K562 (cell line): ENCODE results near the gene CECR2. TPM values are rescaled to one million over a fixed set of nuclear protein-coding genes. Genes with fewer than 3 reads are reported as not detected.

Experiments used
- ATAC-seq: fragments of 200-7000 bp; cut with Tn5 transposase; 3 replicates; pipeline ENCODE4 v1.9.1; 2020; ENCODE audit warnings: moderate library complexity
- BruUV-seq: library from RNA; stranded (reverse); fragments of 400-500 nt; replicated peaks from 2 replicates; lab custom pipeline; 2021; lab: Mats Ljungman, UMichigan
- CTCF ChIA-PET: fragments of 300-600 bp; formaldehyde crosslinking; extraction: SDS; loops from one replicate; lab custom pipeline; 2021; ENCODE audit warnings: low intra/inter-chr PET ratio; lab: Yijun Ruan, JAX
- POLR2A ChIA-PET: fragments of 300-600, 350-650 bp; sonication (Branson Sonifier 250); formaldehyde crosslinking; extraction: SDS; loops from one replicate; lab custom pipeline; 2021; ENCODE audit warnings: antibody characterized with exemption, inconsistent platforms; lab: Yijun Ruan, JAX
- DNase-seq, 4 experiments: peaks; one replicate each; pipeline versions ENCODE4 v3.0.0 to v3.0.0-alpha.2; 2011 to 2018; ENCODE audit warnings: low spot score in 3 of 4, mixed read lengths in 3 of 4; ENCODE audit errors: extremely low read depth in 1 of 4
- FAIRE-seq: peaks from 2 replicates; lab custom pipeline; 2011; peaks lifted over from hg19 to GRCh38; lab: Jason Lieb, UNC
- H2AFZ ChIP-seq: 2 replicates; pipeline ENCODE4 v1.6.0; 2011; ENCODE audit warnings: low read depth, low read length, control low read depth, inconsistent platforms
- H3K27ac ChIP-seq: fragments of 200-600 bp; 3 replicates; pipeline ENCODE4 v1.8.0; 2011; ENCODE audit warnings: low read depth, mild to moderate bottlenecking, control low read depth, inconsistent platforms, low read length, moderate library complexity, mixed read lengths; ENCODE audit errors: extremely low read depth
- H3K27me3 ChIP-seq, 2 experiments: fragments of 300-600 bp in 1 of 2; 2 replicates in 1 of 2; 3 replicates in 1 of 2; pipeline versions ENCODE4 v1.6.0 to v1.8.0; 2011; ENCODE audit warnings: inconsistent platforms in 2 of 2, low read length in 2 of 2, mild to moderate bottlenecking in 1 of 2, mixed read lengths in 1 of 2, moderate library complexity in 1 of 2; ENCODE audit not compliant: control insufficient read depth in 2 of 2, insufficient read depth in 2 of 2
- H3K36me3 ChIP-seq: fragments of 300-600 bp; 3 replicates; pipeline ENCODE4 v1.8.0; 2011; ENCODE audit warnings: mild to moderate bottlenecking, low read length, inconsistent platforms; ENCODE audit not compliant: control insufficient read depth, insufficient read depth
- H3K4me1 ChIP-seq, 2 experiments: fragments of 200-600 bp in 1 of 2; replicated peaks in 1 of 2; 2 replicates in 1 of 2; 3 replicates in 1 of 2; pipeline versions ENCODE4 v1.5.1 to v1.8.0; 2011; ENCODE audit warnings: inconsistent platforms in 2 of 2, low read length in 2 of 2, mild to moderate bottlenecking in 1 of 2, mixed read lengths in 1 of 2, moderate library complexity in 1 of 2; ENCODE audit not compliant: control insufficient read depth in 2 of 2, insufficient read depth in 2 of 2
- H3K4me2 ChIP-seq: 2 replicates; pipeline ENCODE4 v1.6.1; 2011; ENCODE audit warnings: low read length, control low read depth, inconsistent platforms, mixed read lengths; ENCODE audit not compliant: insufficient read depth
- H3K4me3 ChIP-seq: fragments of 200-600 bp; sonication (generic), shearing (Covaris generic); 2 replicates; pipeline ENCODE4 v1.5.1; 2016; ENCODE audit warnings: control low read depth, inconsistent platforms
- H3K79me2 ChIP-seq: fragments of 200-600 bp; 3 replicates; pipeline ENCODE4 v1.8.0; 2011; ENCODE audit warnings: low read length, inconsistent platforms; ENCODE audit not compliant: control insufficient read depth, insufficient read depth
- H3K9ac ChIP-seq, 2 experiments: 2 replicates each; pipeline versions ENCODE4 v1.6.0 to v1.6.1; 2011; ENCODE audit warnings: low read depth in 2 of 2, low read length in 2 of 2, control low read depth in 1 of 2, inconsistent platforms in 1 of 2, mild to moderate bottlenecking in 1 of 2, mixed read lengths in 1 of 2; ENCODE audit not compliant: insufficient read depth in 1 of 2
- H3K9me1 ChIP-seq: one replicate; pipeline ENCODE4 v1.6.0; 2011; ENCODE audit warnings: inconsistent platforms, mild to moderate bottlenecking, low read length, moderate library complexity; ENCODE audit not compliant: control insufficient read depth, insufficient read depth
- H3K9me3 ChIP-seq: replicated peaks from 2 replicates; pipeline ENCODE4 v1.5.1; 2011; ENCODE audit warnings: low read depth, low read length, inconsistent platforms; ENCODE audit not compliant: control insufficient read depth, insufficient read depth
- H4K20me1 ChIP-seq: replicated peaks from 2 replicates; pipeline ENCODE4 v1.6.1; 2011; ENCODE audit warnings: low read length, inconsistent platforms, mixed read lengths; ENCODE audit not compliant: control insufficient read depth, insufficient read depth
- BRF2 ChIP-seq: IDR thresholded peaks from 3 replicates; pipeline ENCODE4 v1.6.1; 2011; ENCODE audit warnings: borderline replicate concordance, mild to moderate bottlenecking; ENCODE audit not compliant: insufficient read length, insufficient read depth
- LARP7 ChIP-seq: fragments of 450-650 bp; IDR thresholded peaks from 2 replicates; pipeline ENCODE4 v1.6.1; 2016
- MAFG ChIP-seq: fragments of 450-650 bp; conservative IDR thresholded peaks from 2 replicates; pipeline ENCODE4 v1.6.1; 2016; ENCODE audit warnings: missing genetic modification characterization, missing compliant biosample characterization
- MGA ChIP-seq: fragments of 450-650 bp; IDR thresholded peaks from 2 replicates; pipeline ENCODE4 v1.6.1; 2016; ENCODE audit warnings: mild to moderate bottlenecking, moderate library complexity
- NEUROD1 ChIP-seq: fragments of 150-350 bp; IDR thresholded peaks from 2 replicates; pipeline ENCODE4 v1.6.1; 2014; ENCODE audit warnings: borderline replicate concordance, low read length, low read depth; ENCODE audit not compliant: partially characterized antibody
- SAP30 ChIP-seq: fragments of 200-600 bp; sonication (generic); IDR thresholded peaks from 2 replicates; pipeline ENCODE4 v1.6.1; 2012; ENCODE audit warnings: borderline replicate concordance, low read depth, mild to moderate bottlenecking, moderate library complexity, low read length, control low read depth, inconsistent platforms; ENCODE audit not compliant: insufficient read depth, poor library complexity, severe bottlenecking
- SMAD4 ChIP-seq: fragments of 250-450 bp; sonication (Bioruptor Pico); conservative IDR thresholded peaks from 2 replicates; pipeline ENCODE4 v1.8.0; 2021; ENCODE audit warnings: inconsistent platforms, mild to moderate bottlenecking, moderate library complexity
- SREBF2 ChIP-seq: sonication (generic); formaldehyde crosslinking; IDR thresholded peaks from 2 replicates; pipeline ENCODE4 v1.4.0; 2020; ENCODE audit warnings: mild to moderate bottlenecking, missing genetic modification reagents
- SRSF9 ChIP-seq: fragments of 200-400 bp; formaldehyde crosslinking; IDR thresholded peaks from 2 replicates; pipeline ENCODE4 v1.6.1; 2017; ENCODE audit warnings: low read depth, low read length, borderline replicate concordance
- ZNF589 ChIP-seq: fragments of 200-800 bp; sonication (Bioruptor generic); IDR thresholded peaks from 2 replicates; pipeline ENCODE4 v1.6.1; 2016; ENCODE audit warnings: low read depth, missing genetic modification characterization, missing compliant biosample characterization
- ZZZ3 ChIP-seq: fragments of 450-650 bp; IDR thresholded peaks from 2 replicates; pipeline ENCODE4 v1.6.1; 2016; ENCODE audit warnings: antibody characterized with exemption, mild to moderate bottlenecking, moderate library complexity
- WGBS: fragments of 100-300 bp; shearing (Covaris generic); methylation state at CpG from one replicate; pipeline ENCODE4 v1.1.6; 2016; ENCODE audit warnings: low coverage, mixed read lengths; ENCODE audit not compliant: insufficient coverage; ENCODE audit errors: missing lambda C conversion rate; 5-methylcytosine and 5-hydroxymethylcytosine counted together
- in situ Hi-C: fragments of 300-500 bp; cut with MboI; formaldehyde crosslinking; loops from 4 replicates; pipeline ENCODE4 v1.15.0; 2018; ENCODE audit warnings: inconsistent platforms, mixed read lengths
- intact Hi-C: fragments of 100-400 bp; cut with micrococcal nuclease; formaldehyde crosslinking; loops from 2 replicates; pipeline ENCODE4 v1.14.2; 2022
- polyA plus RNA-seq, 8 experiments: library from polyadenylated mRNA; depleted of rRNA in 4 of 8; stranded (reverse) in 5 of 8; unstranded in 3 of 8; fragments of >200 nt; fragmentation: Nextera tagmentation in 2 of 8; fragmentation: Illumina TruSeq in 1 of 8; extraction: Ambion mirVana in 2 of 8; extraction: Trizol in 1 of 8; gene quantifications; 2 replicates each; pipeline versions ENCODE4 v1.2.1 to v1.2.3, GENCODE V29; 2011 to 2014; ENCODE audit warnings: inconsistent platforms in 1 of 8, missing spikeins in 1 of 8
- total RNA-seq, 7 experiments: library from RNA; depleted of rRNA in 6 of 7; stranded (reverse); fragments of >200 nt in 6 of 7; fragmentation: Illumina TruSeq in 2 of 7; extraction: Trizol in 2 of 7; gene quantifications; 2 replicates each; pipeline versions ENCODE4 v1.2.1 to v1.2.3, GENCODE V29; 2011 to 2021; ENCODE audit warnings: low replicate concordance in 1 of 7

Gene CECR2
- total and polyA plus RNA-seq, 9 of the 15 experiments (the other 6 are each of a cell fraction or from before 2014, with no cell fraction given): 0.01 to 1.00 (median 0.27) TPM

DNA sequence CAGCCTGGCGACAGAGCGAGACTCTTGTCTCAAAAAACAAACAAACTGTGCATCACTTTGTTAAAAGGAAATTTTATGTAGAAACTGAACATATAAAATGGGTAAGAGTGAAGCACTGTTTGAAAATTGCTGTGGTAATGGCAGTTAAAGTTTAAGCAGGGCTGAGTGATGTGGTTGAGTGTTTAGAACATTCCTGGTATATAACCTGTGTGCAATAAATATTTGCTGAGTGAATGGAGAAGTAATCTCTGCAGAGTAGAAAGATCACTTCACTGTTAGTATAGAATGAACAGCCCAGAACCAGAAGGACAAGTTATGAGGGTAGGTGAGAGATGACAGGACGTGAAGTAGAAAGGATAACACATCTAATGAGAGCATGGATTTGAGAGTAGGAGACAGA, 27.3 kb downstream of the CECR2 start:
- peaks cover 14 to 15% of the 10 kb centered on the region in 2 experiments; a peak in 2 of 5 replicates for H3K27me3 ChIP-seq
- H3K79me2 ChIP-seq: no peaks in the 10 kb centered on the region
- H3K36me3 ChIP-seq: no peaks in the 10 kb centered on the region
- ChIA-PET CTCF (no interaction called here), POLR2A (no interaction called here)
- in situ Hi-C loops: no loop called here
- intact Hi-C loops: no loop called here
- no peaks in the 10 kb centered on the region for H3K9me3 ChIP-seq
- H4K20me1 ChIP-seq: no peaks in the 10 kb centered on the region; the same call in 1 of the 2 replicates
- no peak for ATAC-seq
- no peak for FAIRE-seq
- WGBS: 2% methylated on average over 3 of the region's 3 CpGs
- no peak overlapping the region for H2AFZ ChIP-seq
- H3K4me1 ChIP-seq: no peaks in the 10 kb centered on the region
- no peak for DNase-seq
- no peak overlapping the region for H3K27ac ChIP-seq
- BruUV-seq: no TSS peak
- H3K9me1 ChIP-seq: no peaks in the 10 kb centered on the region
- H3K4me3 ChIP-seq: no peak overlapping the region
- no peak overlapping the region for H3K4me2 ChIP-seq
- no peak overlapping the region for H3K9ac ChIP-seq
- TF ChIP-seq SRSF9: no peak
- no peak for TF ChIP-seq NEUROD1
- TF ChIP-seq ZZZ3: no peak
- no peak for TF ChIP-seq BRF2
- TF ChIP-seq MGA: no peak
- no peak for TF ChIP-seq SREBF2 (CRISPR knock-in tag)
- TF ChIP-seq SAP30: no peak
- no peak for TF ChIP-seq ZNF589 (CRISPR knock-in tag)
- no peak for TF ChIP-seq SMAD4 (CRISPR knock-in tag)
- no peak for TF ChIP-seq MAFG (tag)
- no peak for TF ChIP-seq LARP7
